Astrocyte (in vitro differentiated cells and primary cell): ENCODE measurements around the gene STK4. TPM values are rescaled to one million over a fixed set of nuclear protein-coding genes. Genes with fewer than 3 reads are reported as not detected.

Experiments
- DNase-seq: peaks from one replicate; pipeline ENCODE4 v3.0.0-alpha.2; 2010; ENCODE audit warnings: low read depth
- FAIRE-seq: peaks from 2 replicates; lab custom pipeline; 2011; peaks lifted over from hg19 to GRCh38; lab: Jason Lieb, UNC
- H2AFZ ChIP-seq: 2 replicates; pipeline ENCODE4 v1.6.0; 2012; ENCODE audit warnings: low read depth, low read length, inconsistent platforms
- H3K27ac ChIP-seq: 2 replicates; pipeline ENCODE4 v1.5.1; 2011; ENCODE audit warnings: low read depth, low read length, inconsistent platforms
- H3K27me3 ChIP-seq: 2 replicates; pipeline ENCODE4 v1.6.0; 2011; ENCODE audit warnings: low read length, inconsistent platforms; ENCODE audit not compliant: insufficient read depth
- H3K36me3 ChIP-seq: 2 replicates; pipeline ENCODE4 v1.5.1; 2011; ENCODE audit warnings: low read length, inconsistent platforms; ENCODE audit not compliant: insufficient read depth
- H3K4me1 ChIP-seq: 2 replicates; pipeline ENCODE4 v1.5.1; 2011; ENCODE audit warnings: low read length, inconsistent platforms; ENCODE audit not compliant: insufficient read depth
- H3K4me2 ChIP-seq: 2 replicates; pipeline ENCODE4 v1.6.0; 2012; ENCODE audit warnings: low read length, inconsistent platforms
- H3K4me3 ChIP-seq: 2 replicates; pipeline ENCODE4 v1.5.1; 2011; ENCODE audit warnings: low read depth, mild to moderate bottlenecking, low read length, inconsistent platforms; ENCODE audit not compliant: insufficient read depth
- H3K79me2 ChIP-seq: 2 replicates; pipeline ENCODE4 v1.6.0; 2012; ENCODE audit warnings: mild to moderate bottlenecking, low read length, inconsistent platforms; ENCODE audit not compliant: insufficient read depth
- H3K9ac ChIP-seq: 2 replicates; pipeline ENCODE4 v1.6.0; 2012; ENCODE audit warnings: mild to moderate bottlenecking, low read length, inconsistent platforms
- H3K9me3 ChIP-seq: 2 replicates; pipeline ENCODE4 v1.5.1; 2012; ENCODE audit warnings: low read depth, mild to moderate bottlenecking, low read length, inconsistent platforms; ENCODE audit not compliant: insufficient read depth
- H4K20me1 ChIP-seq: 2 replicates; pipeline ENCODE4 v1.6.0; 2012; ENCODE audit warnings: low read length, inconsistent platforms; ENCODE audit not compliant: insufficient read depth
- H3K27ac Mint-ChIP-seq: one replicate; pipeline ENCODE4 v1.8.0; 2021; ENCODE audit warnings: mild to moderate bottlenecking, mixed read lengths; ENCODE audit not compliant: unreplicated experiment
- H3K27me3 Mint-ChIP-seq: one replicate; pipeline ENCODE4 v1.8.0; 2021; ENCODE audit warnings: low read depth, mixed read lengths; ENCODE audit not compliant: unreplicated experiment
- H3K36me3 Mint-ChIP-seq: one replicate; pipeline ENCODE4 v1.8.0; 2021; ENCODE audit warnings: low read depth, mixed read lengths; ENCODE audit not compliant: unreplicated experiment
- H3K4me1 Mint-ChIP-seq: one replicate; pipeline ENCODE4 v1.8.0; 2021; ENCODE audit warnings: low read depth, mixed read lengths; ENCODE audit not compliant: unreplicated experiment
- H3K4me3 Mint-ChIP-seq: one replicate; pipeline ENCODE4 v1.8.0; 2021; ENCODE audit warnings: mild to moderate bottlenecking, moderate library complexity, mixed read lengths; ENCODE audit not compliant: unreplicated experiment
- H3K9me3 Mint-ChIP-seq: one replicate; pipeline ENCODE4 v1.8.0; 2021; ENCODE audit warnings: mild to moderate bottlenecking, mixed read lengths; ENCODE audit not compliant: unreplicated experiment
- EZH2 ChIP-seq: IDR thresholded peaks from 2 replicates; pipeline ENCODE4 v1.6.1; 2012; ENCODE audit warnings: mild to moderate bottlenecking, low read length, inconsistent platforms; ENCODE audit not compliant: insufficient read depth
- total RNA-seq: library from RNA; stranded (reverse); gene quantifications from 2 replicates; pipeline ENCODE4 v1.2.1, GENCODE V29; 2021
- TF ChIP-seq, protein P1 (sequence below): IDR thresholded peaks from 2 replicates; pipeline ENCODE4 v1.5.1; 2011; ENCODE audit warnings: low read depth, mild to moderate bottlenecking, inconsistent platforms, low read length, moderate library complexity; ENCODE audit not compliant: insufficient read depth

Gene STK4
- total RNA-seq, 1 donor from 2014 or later, result 41.4 TPM

DNA sequence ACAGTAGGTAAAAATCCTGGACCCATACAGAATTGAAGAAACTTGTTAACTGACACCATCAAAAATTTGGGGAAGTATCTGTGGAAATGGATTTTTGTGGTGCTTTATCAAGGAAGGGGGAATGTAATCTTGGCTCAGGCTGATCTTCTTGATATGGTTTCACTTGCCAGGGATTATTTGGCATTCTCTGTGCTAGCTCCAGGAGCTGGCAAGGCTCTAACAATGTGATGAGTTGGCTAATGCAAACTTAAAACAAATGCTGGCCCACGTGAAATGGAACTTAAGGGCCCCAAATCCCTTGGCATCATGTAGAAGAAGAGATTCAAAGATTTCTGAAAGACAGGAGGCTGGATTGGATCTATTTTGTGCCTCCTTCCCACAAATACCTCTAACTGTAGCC, 121.5 kb downstream of the STK4 start:
- H3K4me3 ChIP-seq, result no peak overlapping the region
- H4K20me1 ChIP-seq, result no peaks in the 10 kb centered on the region
- peaks cover 5% of the 10 kb centered on the region for H3K9me3 Mint-ChIP-seq
- peaks cover 17% of the 10 kb centered on the region for H3K4me1 Mint-ChIP-seq
- H3K27ac ChIP-seq, result peak overlapping the region; percentile 16
- TF ChIP-seq, protein P1, sequence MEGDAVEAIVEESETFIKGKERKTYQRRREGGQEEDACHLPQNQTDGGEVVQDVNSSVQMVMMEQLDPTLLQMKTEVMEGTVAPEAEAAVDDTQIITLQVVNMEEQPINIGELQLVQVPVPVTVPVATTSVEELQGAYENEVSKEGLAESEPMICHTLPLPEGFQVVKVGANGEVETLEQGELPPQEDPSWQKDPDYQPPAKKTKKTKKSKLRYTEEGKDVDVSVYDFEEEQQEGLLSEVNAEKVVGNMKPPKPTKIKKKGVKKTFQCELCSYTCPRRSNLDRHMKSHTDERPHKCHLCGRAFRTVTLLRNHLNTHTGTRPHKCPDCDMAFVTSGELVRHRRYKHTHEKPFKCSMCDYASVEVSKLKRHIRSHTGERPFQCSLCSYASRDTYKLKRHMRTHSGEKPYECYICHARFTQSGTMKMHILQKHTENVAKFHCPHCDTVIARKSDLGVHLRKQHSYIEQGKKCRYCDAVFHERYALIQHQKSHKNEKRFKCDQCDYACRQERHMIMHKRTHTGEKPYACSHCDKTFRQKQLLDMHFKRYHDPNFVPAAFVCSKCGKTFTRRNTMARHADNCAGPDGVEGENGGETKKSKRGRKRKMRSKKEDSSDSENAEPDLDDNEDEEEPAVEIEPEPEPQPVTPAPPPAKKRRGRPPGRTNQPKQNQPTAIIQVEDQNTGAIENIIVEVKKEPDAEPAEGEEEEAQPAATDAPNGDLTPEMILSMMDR, result no peak
- TF ChIP-seq EZH2, result no peak
- peak overlapping the region; percentile 39 for H3K4me2 ChIP-seq
- H3K27me3 ChIP-seq, result no peaks in the 10 kb centered on the region
- no peak overlapping the region for H3K27ac Mint-ChIP-seq
- no peak overlapping the region for H3K9ac ChIP-seq
- no peak overlapping the region for H3K4me3 Mint-ChIP-seq
- H2AFZ ChIP-seq, result no peak overlapping the region
- DNase-seq (peak; percentile 58), FAIRE-seq (no peak)
- no peaks in the 10 kb centered on the region for H3K27me3 Mint-ChIP-seq
- peaks cover 17% of the 10 kb centered on the region for H3K36me3 Mint-ChIP-seq
- peaks cover 5% of the 10 kb centered on the region for H3K4me1 ChIP-seq
- H3K36me3 ChIP-seq, result no peaks in the 10 kb centered on the region
- no peaks in the 10 kb centered on the region for H3K9me3 ChIP-seq
- no peaks in the 10 kb centered on the region for H3K79me2 ChIP-seq

DNA sequence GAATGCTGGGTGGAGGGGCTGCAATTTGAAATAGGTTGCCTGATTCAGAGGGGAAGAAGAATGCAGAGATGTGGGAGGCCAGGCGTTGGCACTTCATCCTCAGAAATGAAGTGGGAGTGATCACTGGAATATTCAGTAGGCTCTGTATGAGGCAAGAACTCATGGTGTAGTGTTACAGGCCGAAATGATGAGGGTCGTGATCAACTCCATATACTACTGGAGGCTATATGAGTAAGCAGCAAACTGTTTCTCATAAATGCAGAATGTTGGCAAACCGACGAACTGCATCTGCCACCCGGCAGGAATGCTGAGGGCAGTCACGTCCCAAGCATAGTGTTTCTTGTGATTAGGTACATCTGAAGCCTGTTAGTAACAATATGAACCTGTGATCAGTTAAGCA, 121.9 kb downstream of the STK4 start:
- Mint-ChIP-seq H3K27ac (no peak overlapping the region), H3K36me3 (peaks cover 15% of the 10 kb centered on the region), H3K4me1 (peaks cover 17% of the 10 kb centered on the region), H3K9me3 (peaks cover 5% of the 10 kb centered on the region), H3K27me3 (no peaks in the 10 kb centered on the region), H3K4me3 (no peak overlapping the region)
- Histone ChIP-seq H3K4me2 (peak overlapping the region; percentile 39), H3K4me1 (peaks cover 5% of the 10 kb centered on the region), H3K27ac (peak overlapping the region; percentile 16), H4K20me1 (no peaks in the 10 kb centered on the region), H3K27me3 (no peaks in the 10 kb centered on the region), H3K36me3 (no peaks in the 10 kb centered on the region), H3K79me2 (no peaks in the 10 kb centered on the region), H3K9ac (no peak overlapping the region), H3K9me3 (no peaks in the 10 kb centered on the region), H3K4me3 (no peak overlapping the region), H2AFZ (no peak overlapping the region)
- TF ChIP-seq, protein P1, result no peak
- no peak for TF ChIP-seq EZH2
- FAIRE-seq (no peak), DNase-seq (peak; percentile 89)

DNA sequence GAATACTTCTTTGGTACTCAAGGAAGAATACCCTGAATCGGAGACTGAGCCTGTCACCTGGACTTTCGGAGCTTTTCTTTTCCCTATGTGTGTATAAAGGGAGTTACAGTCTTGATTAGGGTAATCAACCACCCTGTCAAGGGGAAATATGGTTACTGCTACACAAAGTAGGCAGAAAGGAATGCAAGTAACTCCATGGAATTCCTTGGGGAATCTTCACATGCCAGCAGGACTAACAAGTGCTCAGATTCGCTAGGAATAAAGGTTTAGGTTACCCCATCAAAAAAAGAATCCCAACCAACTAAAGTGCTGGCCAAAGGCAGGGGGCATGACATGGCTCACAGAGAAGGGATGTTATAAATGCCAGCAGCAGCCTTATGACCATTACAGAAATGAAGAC, 124.2 kb downstream of the STK4 start:
- peaks cover 5% of the 10 kb centered on the region for H3K9me3 Mint-ChIP-seq

More for the DNA sequence above, 124.2 kb downstream of the STK4 start:
- Mint-ChIP-seq H3K4me1 (peaks cover 17% of the 10 kb centered on the region), H3K27ac (no peak overlapping the region), H3K27me3 (no peaks in the 10 kb centered on the region), H3K36me3 (peaks cover 16% of the 10 kb centered on the region), H3K4me3 (no peak overlapping the region)
- Histone ChIP-seq H3K27ac (no peak overlapping the region), H3K4me3 (no peak overlapping the region), H3K9ac (no peak overlapping the region), H3K4me1 (peaks cover 5% of the 10 kb centered on the region), H3K79me2 (no peaks in the 10 kb centered on the region), H3K36me3 (no peaks in the 10 kb centered on the region), H3K4me2 (no peak overlapping the region), H2AFZ (no peak overlapping the region), H3K9me3 (no peaks in the 10 kb centered on the region), H4K20me1 (no peaks in the 10 kb centered on the region), H3K27me3 (no peaks in the 10 kb centered on the region)
- DNase-seq, result peak; percentile 20
- TF ChIP-seq EZH2, result no peak
- TF ChIP-seq, protein P1, result no peak
- FAIRE-seq, result no peak
